HepG2 (cell line): ENCODE results near the gene PRKN. TPM values are rescaled to one million over a fixed set of nuclear protein-coding genes. Genes with fewer than 3 reads are reported as not detected.

Experiments
- ATAC-seq: fragments of 200-7000 bp; cut with Tn5 transposase; 3 replicates; pipeline ENCODE4 v1.9.1; 2020; ENCODE audit warnings: mild to moderate bottlenecking, moderate library complexity
- BruUV-seq: library from RNA; stranded (reverse); fragments of 400-500 nt; replicated peaks from 2 replicates; lab custom pipeline; 2021; lab: Mats Ljungman, UMichigan
- CTCF ChIA-PET: fragments of 300-600 bp; formaldehyde crosslinking; extraction: SDS; loops from one replicate; lab custom pipeline; 2021; ENCODE audit warnings: low total read pairs, inconsistent platforms, low intra/inter-chr PET ratio; lab: Yijun Ruan, JAX
- POLR2A ChIA-PET: fragments of 350-600 bp; sonication (Branson Sonifier 250); formaldehyde crosslinking; loops from one replicate; lab custom pipeline; 2020; ENCODE audit warnings: antibody characterized with exemption, inconsistent platforms; lab: Yijun Ruan, JAX
- DNase-seq: peaks from one replicate; pipeline ENCODE4 v3.0.0-alpha.2; 2015; ENCODE audit warnings: low spot score
- FAIRE-seq: peaks from 3 replicates; lab custom pipeline; 2011; peaks lifted over from hg19 to GRCh38; lab: Jason Lieb, UNC
- H2AFZ ChIP-seq: one replicate; pipeline ENCODE4 v1.6.1; 2011; ENCODE audit warnings: low read length, inconsistent platforms
- H3K27ac ChIP-seq: fragments of 300-600 bp; 3 replicates; pipeline ENCODE4 v1.8.0; 2011; ENCODE audit warnings: mixed run types, mild to moderate bottlenecking, mixed read lengths, low read length, inconsistent platforms; ENCODE audit not compliant: insufficient read depth; ENCODE audit errors: extremely low read length
- H3K27me3 ChIP-seq, 2 experiments: fragments of 200-600 bp in 1 of 2; 2 replicates in 1 of 2; 3 replicates in 1 of 2; pipeline versions ENCODE4 v1.6.0 to v1.8.0; 2011; ENCODE audit warnings: low read length in 2 of 2, mild to moderate bottlenecking in 2 of 2, moderate library complexity in 2 of 2, inconsistent platforms in 1 of 2; ENCODE audit not compliant: insufficient read depth in 2 of 2, control insufficient read depth in 1 of 2
- H3K36me3 ChIP-seq, 2 experiments: fragments of 200-600 bp in 1 of 2; replicated peaks in 1 of 2; 2 replicates in 1 of 2; 3 replicates in 1 of 2; pipeline versions ENCODE4 v1.5.1 to v1.8.0; 2011; ENCODE audit warnings: low read length in 2 of 2, inconsistent platforms in 1 of 2; ENCODE audit not compliant: insufficient read depth in 2 of 2, control insufficient read depth in 1 of 2
- H3K4me1 ChIP-seq: 2 replicates; pipeline ENCODE4 v1.5.1; 2012; ENCODE audit warnings: low read length, inconsistent platforms; ENCODE audit not compliant: insufficient read depth
- H3K4me2 ChIP-seq: 2 replicates; pipeline ENCODE4 v1.6.0; 2011; ENCODE audit warnings: low read depth, low read length, inconsistent platforms
- H3K4me3 ChIP-seq, 3 experiments: fragments of 200-600 bp in 1 of 3; sonication (generic), shearing (Covaris generic) in 1 of 3; replicated peaks in 1 of 3; 2 replicates each; pipeline ENCODE4 v1.5.1; 2011 to 2016; ENCODE audit warnings: low read length in 3 of 3, inconsistent platforms in 2 of 3, low read depth in 2 of 3, mild to moderate bottlenecking in 2 of 3, control low read depth in 1 of 3, mixed read lengths in 1 of 3; ENCODE audit not compliant: insufficient read depth in 1 of 3
- H3K79me2 ChIP-seq: one replicate; pipeline ENCODE4 v1.6.1; 2011; ENCODE audit warnings: low read length, inconsistent platforms; ENCODE audit not compliant: insufficient read depth
- H3K9ac ChIP-seq: 2 replicates; pipeline ENCODE4 v1.6.0; 2011; ENCODE audit warnings: mild to moderate bottlenecking, low read depth, low read length, inconsistent platforms; ENCODE audit not compliant: insufficient read depth
- H3K9me3 ChIP-seq: 2 replicates; pipeline ENCODE4 v1.5.1; 2012; ENCODE audit warnings: mild to moderate bottlenecking, low read length
- H4K20me1 ChIP-seq: 2 replicates; pipeline ENCODE4 v1.6.0; 2011; ENCODE audit warnings: inconsistent platforms, mild to moderate bottlenecking, low read length, moderate library complexity; ENCODE audit not compliant: insufficient read depth
- MXD3 ChIP-seq: IDR thresholded peaks from 2 replicates; pipeline ENCODE4 v1.6.1; 2016; ENCODE audit warnings: mild to moderate bottlenecking, missing biosample characterization, missing genetic modification reagents
- PAF1 ChIP-seq: IDR thresholded peaks from 2 replicates; pipeline ENCODE4 v1.6.1; 2016; ENCODE audit warnings: missing genetic modification reagents, missing compliant biosample characterization
- PBX3 ChIP-seq: sonication (generic); formaldehyde crosslinking; IDR thresholded peaks from 2 replicates; pipeline ENCODE4 v1.8.1; 2023; ENCODE audit warnings: missing genetic modification reagents, inconsistent platforms, borderline replicate concordance
- RARA ChIP-seq: IDR thresholded peaks from 2 replicates; pipeline ENCODE4 v1.6.1; 2016; ENCODE audit warnings: missing genetic modification reagents, missing compliant biosample characterization
- REL ChIP-seq: sonication (generic); formaldehyde crosslinking; conservative IDR thresholded peaks from 2 replicates; pipeline ENCODE4 v1.8.0; 2022; ENCODE audit warnings: mild to moderate bottlenecking, missing genetic modification reagents, moderate library complexity
- ZNF281 ChIP-seq: sonication (generic); formaldehyde crosslinking; IDR thresholded peaks from 2 replicates; pipeline ENCODE4 v1.4.0; 2020; ENCODE audit warnings: missing genetic modification reagents, borderline replicate concordance
- WGBS: methylation state at CpG from one replicate; pipeline ENCODE4 v1.1.6; 2017; ENCODE audit warnings: low lambda C conversion rate; 5-methylcytosine and 5-hydroxymethylcytosine counted together
- in situ Hi-C: cut with HindIII; loops from 2 replicates; pipeline ENCODE4 v1.10.0; 2017; ENCODE audit warnings: low pct_unique_long_range_greater_than_20kb; ENCODE audit not compliant: extremely low pct_ligation_motif_present
- intact Hi-C: fragments of 100-400 bp; cut with micrococcal nuclease; formaldehyde crosslinking; loops from one replicate; pipeline ENCODE4 v1.10.0; 2022; ENCODE audit not compliant: unreplicated experiment
- polyA plus RNA-seq, 8 experiments: library from polyadenylated mRNA; depleted of rRNA in 3 of 8; stranded (reverse) in 7 of 8; unstranded in 1 of 8; fragments of >200 nt; fragmentation: Illumina TruSeq in 4 of 8; extraction: Trizol in 4 of 8; gene quantifications; 2 replicates each; pipeline versions ENCODE4 v1.2.1 to v1.2.3, GENCODE V29; 2011 to 2016; ENCODE audit warnings: low read depth in 4 of 8, missing spikeins in 1 of 8, mixed read lengths in 1 of 8; ENCODE audit not compliant: insufficient read depth in 1 of 8
- total RNA-seq, 5 experiments: library from RNA; depleted of rRNA; stranded (reverse); fragments of >200 nt; fragmentation: Illumina TruSeq; extraction: Trizol; gene quantifications; 2 replicates each; pipeline ENCODE4 v1.2.3, GENCODE V29; 2016; ENCODE audit warnings: low read depth in 1 of 5

PRKN gene
- total and polyA plus RNA-seq, 2 of the 13 experiments (the other 11 are each of a cell fraction or from before 2014, with no cell fraction given), result 0.31 to 0.44 TPM

- no peak for TF ChIP-seq ZNF281
These were observed 801.2 kb downstream of the PRKN start (continued) for GRCh38 chr6:161926324-161926723.

- BruUV-seq, result no TSS peak
- H3K4me1 ChIP-seq, result no peaks in the 10 kb centered on the region
- in situ Hi-C loops (no loop called here), intact Hi-C loops (loop anchor here (5.0 kb wide), 1 partner anchor 133 kb away; no protein-coding TSS in a partner anchor)
- no peaks in the 10 kb centered on the region for H4K20me1 ChIP-seq
- DNase-seq, result no peak
- H3K36me3 ChIP-seq, result no peaks in the 10 kb centered on the region
- H3K9me3 ChIP-seq, result no peaks in the 10 kb centered on the region
- CTCF ChIA-PET, result no interaction called here
- no peak overlapping the region for H3K4me2 ChIP-seq
- no peaks in the 10 kb centered on the region for H3K79me2 ChIP-seq
- POLR2A ChIA-PET, result no interaction called here
- ATAC-seq, result no peak
- 5% methylated on average over 5 of the region's 5 CpGs for WGBS
- no peak overlapping the region for H3K27ac ChIP-seq
- no peak for FAIRE-seq
- TF ChIP-seq RARA (CRISPR knock-in tag), result no peak
- no peak for TF ChIP-seq PBX3 (CRISPR knock-in tag)
- no peak for TF ChIP-seq REL
- TF ChIP-seq MXD3 (CRISPR knock-in tag), result no peak
- no peak for TF ChIP-seq PAF1 (CRISPR knock-in tag)
- no peak overlapping the region for H2AFZ ChIP-seq
- H3K27me3 ChIP-seq, result no peaks in the 10 kb centered on the region
- H3K4me3 ChIP-seq, result no peak overlapping the region
- H3K9ac ChIP-seq, result no peak overlapping the region
These were observed 803.0 kb downstream of the PRKN start for GRCh38 chr6:161924516-161925116.
